ENCODE data around the gene ZNF343. TPM values are rescaled to one million over a fixed set of nuclear protein-coding genes. Genes with fewer than 3 reads are reported as not detected.
A peak's percentile ranks its signal among the peaks of the same experiment; 100 is the strongest.

The ZNF343 gene
- total RNA-seq, 1 experiment from 2014 or later: 13.4 TPM

DNA sequence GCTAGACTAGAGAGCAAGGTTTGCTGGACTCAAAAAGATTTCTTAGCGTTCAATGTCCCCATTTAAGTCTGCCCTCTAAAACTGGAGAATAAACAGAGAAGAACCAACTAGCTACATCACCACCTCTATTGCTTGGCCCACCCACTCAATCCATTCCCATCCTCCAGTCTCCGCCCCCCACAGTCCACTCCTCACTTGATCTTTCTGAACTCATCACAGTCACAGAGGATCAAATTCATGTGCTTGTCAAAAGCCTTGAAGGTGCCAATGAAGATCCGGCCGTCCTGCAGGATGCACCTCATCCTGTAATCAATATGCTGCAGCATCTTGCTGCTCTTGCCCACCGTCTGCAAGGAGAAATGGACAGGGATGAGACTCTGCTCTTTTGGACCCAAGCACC lies 41.3 kb downstream of the ZNF343 start:
- no peak overlapping the region for H3K27ac ChIP-seq (ENCODE audit: low read length)
- peaks cover 59% of the 10 kb centered on the region for H3K36me3 ChIP-seq (ENCODE audit: control insufficient read depth, insufficient read depth, low read length)
- no peak for TF ChIP-seq REST (IDR thresholded peaks at IDR 0.05; ENCODE audit: insufficient read depth in 1 of 2, low read depth in 2 of 2, low read length in 1 of 2)
- peaks cover 14% of the 10 kb centered on the region for H3K4me1 ChIP-seq (ENCODE audit: control insufficient read depth, insufficient read depth, low read length)
- no peaks in the 10 kb centered on the region for H3K27me3 ChIP-seq (ENCODE audit: control insufficient read depth, insufficient read depth, low read length)
- no TSS peak for BruUV-seq (replicated peaks)
- ChIA-PET CTCF (no interaction called here), POLR2A (interaction anchor here (0.5 kb wide), 1 partner anchor 202 kb away, joined by 7 read pairs; no protein-coding TSS in a partner anchor)
- no peak overlapping the region for H3K4me3 ChIP-seq (ENCODE audit: low read depth in 2 of 2, low read length in 2 of 2)
- no peak for DNase-seq (ENCODE audit: low read depth, low spot score)
- in situ Hi-C loops (cut with HindIII; ENCODE audit: low pct_unique_long_range_greater_than_20kb, low sequenced_read_pairs): no loop called here
- intact Hi-C loops (cut with micrococcal nuclease; ENCODE audit: unreplicated experiment): no loop called here
- no peak for ATAC-seq
- H3K9me3 ChIP-seq (ENCODE audit: control insufficient read depth, insufficient read depth, low read depth, low read length): no peaks in the 10 kb centered on the region

GRCh38 chr20:2465100-2465499 lies 43.6 kb downstream of the ZNF343 start:
- intact Hi-C loops (cut with micrococcal nuclease; ENCODE audit: unreplicated experiment): no loop called here
- no peak for ATAC-seq
- Histone ChIP-seq H3K4me3 (ENCODE audit: low read depth in 2 of 2, low read length in 2 of 2) (no peak overlapping the region), H3K9me3 (ENCODE audit: control insufficient read depth, insufficient read depth, low read depth, low read length) (no peaks in the 10 kb centered on the region), H3K4me1 (ENCODE audit: control insufficient read depth, insufficient read depth, low read length) (peaks cover 14% of the 10 kb centered on the region), H3K27me3 (ENCODE audit: control insufficient read depth, insufficient read depth, low read length) (no peaks in the 10 kb centered on the region), H3K27ac (ENCODE audit: low read length) (no peak overlapping the region), H3K36me3 (ENCODE audit: control insufficient read depth, insufficient read depth, low read length) (peaks cover 80% of the 10 kb centered on the region)
- DNase-seq (ENCODE audit: low read depth, low spot score): no peak
- ChIA-PET POLR2A (interaction anchor here (0.6 to 0.7 kb wide), 2 partner anchors 31 to 33 kb away, joined by 4 read pairs; no protein-coding TSS in a partner anchor), CTCF (no interaction called here)
- TF ChIP-seq SIN3A (IDR thresholded peaks at IDR 0.05; ENCODE audit: borderline replicate concordance, insufficient read depth, low read depth, low read length) (no peak), TCF7L2 (IDR thresholded peaks at IDR 0.05; ENCODE audit: low read depth, low read length) (no peak), POLR2AphosphoS5 (IDR thresholded peaks at IDR 0.05; ENCODE audit: low read depth, low read length) (no peak), REST (IDR thresholded peaks at IDR 0.05; ENCODE audit: insufficient read depth in 1 of 2, low read depth in 2 of 2, low read length in 1 of 2) (no peak)
- TF ChIP-seq, protein P1, sequence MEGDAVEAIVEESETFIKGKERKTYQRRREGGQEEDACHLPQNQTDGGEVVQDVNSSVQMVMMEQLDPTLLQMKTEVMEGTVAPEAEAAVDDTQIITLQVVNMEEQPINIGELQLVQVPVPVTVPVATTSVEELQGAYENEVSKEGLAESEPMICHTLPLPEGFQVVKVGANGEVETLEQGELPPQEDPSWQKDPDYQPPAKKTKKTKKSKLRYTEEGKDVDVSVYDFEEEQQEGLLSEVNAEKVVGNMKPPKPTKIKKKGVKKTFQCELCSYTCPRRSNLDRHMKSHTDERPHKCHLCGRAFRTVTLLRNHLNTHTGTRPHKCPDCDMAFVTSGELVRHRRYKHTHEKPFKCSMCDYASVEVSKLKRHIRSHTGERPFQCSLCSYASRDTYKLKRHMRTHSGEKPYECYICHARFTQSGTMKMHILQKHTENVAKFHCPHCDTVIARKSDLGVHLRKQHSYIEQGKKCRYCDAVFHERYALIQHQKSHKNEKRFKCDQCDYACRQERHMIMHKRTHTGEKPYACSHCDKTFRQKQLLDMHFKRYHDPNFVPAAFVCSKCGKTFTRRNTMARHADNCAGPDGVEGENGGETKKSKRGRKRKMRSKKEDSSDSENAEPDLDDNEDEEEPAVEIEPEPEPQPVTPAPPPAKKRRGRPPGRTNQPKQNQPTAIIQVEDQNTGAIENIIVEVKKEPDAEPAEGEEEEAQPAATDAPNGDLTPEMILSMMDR (IDR thresholded peaks at IDR 0.05): no peak
- in situ Hi-C loops (cut with HindIII; ENCODE audit: low pct_unique_long_range_greater_than_20kb, low sequenced_read_pairs): no loop called here
- TSS peak; percentile 33 for BruUV-seq (replicated peaks)
